Stimulated activated CD8-positive, alpha-beta memory T cell treated with anti-CD3 and anti-CD28 coated beads, Interleukin-2, amount 100 ng/mL, for 48 hours (primary cell): ENCODE measurements around the gene LMAN1L.

Experiments
- DNase-seq, 2 donors: peaks; one replicate each; pipeline ENCODE4 v3.0.0-alpha.2; 2020; ENCODE audit warnings: low read depth in 2 of 2

The LMAN1L gene

DNA sequence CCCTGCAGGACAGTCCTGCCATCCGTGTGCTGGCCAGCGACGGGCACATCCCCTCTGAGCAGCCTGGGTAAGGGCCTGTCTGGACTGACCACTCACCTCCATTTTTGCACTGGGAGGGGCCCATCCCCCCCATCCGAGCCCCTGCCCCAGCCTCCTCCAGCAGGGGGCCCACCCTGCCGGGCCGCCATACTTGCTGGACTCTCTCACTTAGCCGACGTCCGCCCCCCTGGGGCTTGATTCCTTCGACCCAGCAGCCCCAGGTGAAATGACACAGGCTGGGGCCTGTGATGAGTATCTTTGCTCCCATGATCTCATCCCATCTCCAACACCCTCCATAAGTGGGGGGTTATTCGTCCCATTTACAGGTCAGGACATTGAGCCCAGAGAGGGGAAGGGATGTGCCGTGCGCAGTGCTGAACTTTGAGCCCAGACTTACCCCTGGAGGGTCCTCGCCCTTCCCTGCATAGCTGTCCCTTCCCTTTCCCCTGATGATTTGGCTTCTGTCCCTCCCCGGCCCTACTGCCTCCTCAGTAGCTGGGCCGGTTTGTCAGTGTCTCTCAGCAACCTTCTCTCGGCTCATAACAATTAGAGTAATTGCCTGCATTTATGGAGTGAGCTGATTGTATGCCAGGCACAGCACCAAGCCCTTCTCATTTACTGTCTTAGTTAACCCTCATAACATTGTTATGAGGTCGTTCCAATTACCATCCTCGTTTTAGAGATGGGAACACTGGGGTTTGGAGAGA is 4.2 kb downstream of the LMAN1L start:
- DNase-seq: no peak

GRCh38 chr15:74817370-74817737 is 4.7 kb downstream of the LMAN1L start:
- no peak for DNase-seq

GRCh38 chr15:74820056-74820455 is 7.4 kb downstream of the LMAN1L start:
- no peak for DNase-seq

DNA sequence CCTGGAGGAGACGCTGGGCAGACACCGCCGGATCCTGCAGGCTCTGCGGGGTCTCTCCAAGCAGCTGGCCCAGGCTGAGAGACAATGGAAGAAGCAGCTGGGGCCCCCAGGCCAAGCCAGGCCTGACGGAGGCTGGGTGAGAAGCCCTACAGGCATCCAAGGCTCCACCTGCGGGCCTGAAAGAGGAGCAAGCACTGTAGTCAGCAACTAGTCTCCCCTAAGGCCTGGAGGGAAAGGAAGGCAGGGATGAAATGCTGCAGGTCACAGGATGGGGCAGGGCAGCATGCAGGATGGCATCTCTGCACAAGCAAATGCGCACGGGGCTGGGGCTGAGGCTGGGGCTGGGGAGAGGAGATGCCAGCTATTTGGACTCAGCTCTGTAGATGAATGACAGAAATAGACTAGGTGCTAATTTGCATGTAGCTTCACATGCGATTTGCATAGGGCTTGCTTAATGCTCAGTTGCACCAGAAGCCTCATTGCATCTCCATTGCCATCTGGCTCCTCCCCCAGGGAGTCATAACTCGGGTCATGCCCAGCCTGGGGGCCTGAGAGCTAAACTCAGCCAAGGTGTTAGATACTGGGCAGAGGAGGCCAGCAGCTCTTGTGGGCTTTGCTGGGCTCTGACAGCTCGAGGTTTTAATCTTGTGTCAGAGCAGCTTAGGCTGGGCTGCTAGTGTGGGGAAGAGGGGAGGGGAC is 8.6 kb downstream of the LMAN1L start:
- no peak for DNase-seq

DNA sequence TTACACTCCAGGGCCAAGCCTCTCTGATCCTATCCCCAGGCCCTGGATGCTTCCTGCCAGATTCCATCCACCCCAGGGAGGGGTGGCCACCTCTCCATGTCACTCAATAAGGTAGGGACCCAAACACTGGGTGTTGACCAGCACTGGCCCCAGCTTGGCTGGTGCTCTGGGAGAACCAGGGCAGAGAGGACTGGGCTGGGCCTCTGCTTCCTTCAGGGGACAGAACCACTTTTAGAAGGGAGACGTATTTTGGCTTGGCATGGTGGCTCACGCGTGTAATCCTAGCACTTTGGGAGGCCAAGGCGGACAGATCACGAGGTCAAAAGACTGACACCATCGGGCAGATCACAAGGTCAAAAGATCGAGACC is 9.1 kb downstream of the LMAN1L start:
- DNase-seq: no peak

DNA sequence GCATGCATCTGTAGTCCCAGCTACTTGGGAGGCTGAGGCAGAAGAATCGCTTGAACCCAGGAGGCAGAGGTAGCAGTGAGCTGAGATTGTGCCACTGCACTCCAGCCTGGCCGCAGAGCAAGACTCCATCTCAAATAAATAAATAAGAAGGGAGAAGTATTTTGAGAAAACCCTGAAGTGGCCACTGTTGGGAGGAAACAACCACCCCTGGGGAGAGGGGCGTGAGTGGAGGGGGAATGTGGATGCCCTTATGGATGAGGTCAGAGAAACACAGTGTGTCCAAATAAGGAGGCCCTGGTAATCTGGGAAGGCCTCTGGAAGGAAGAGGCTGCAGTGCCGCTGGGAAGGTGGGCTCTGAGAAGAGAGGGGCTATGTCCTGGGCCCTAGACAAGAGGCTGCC is 9.6 kb downstream of the LMAN1L start:
- DNase-seq: no peak

DNA sequence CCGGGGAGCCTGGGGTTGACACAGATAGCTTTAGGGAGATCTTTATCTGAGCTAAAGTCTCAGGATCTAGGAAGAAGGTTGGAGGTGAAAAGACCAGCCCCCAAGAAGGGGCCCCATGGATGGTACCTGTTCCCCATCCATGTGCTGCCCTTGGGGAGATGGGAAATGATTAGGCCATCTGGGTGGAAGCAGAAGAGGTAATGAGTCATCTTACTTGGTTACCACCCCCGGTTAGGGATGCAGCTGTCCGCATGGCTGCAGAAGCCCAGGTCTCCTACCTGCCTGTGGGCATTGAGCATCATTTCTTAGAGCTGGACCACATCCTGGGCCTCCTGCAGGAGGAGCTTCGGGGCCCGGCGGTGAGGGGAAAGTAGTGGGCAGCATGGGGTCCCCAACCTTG is 10.7 kb downstream of the LMAN1L start:
- no peak for DNase-seq

DNA sequence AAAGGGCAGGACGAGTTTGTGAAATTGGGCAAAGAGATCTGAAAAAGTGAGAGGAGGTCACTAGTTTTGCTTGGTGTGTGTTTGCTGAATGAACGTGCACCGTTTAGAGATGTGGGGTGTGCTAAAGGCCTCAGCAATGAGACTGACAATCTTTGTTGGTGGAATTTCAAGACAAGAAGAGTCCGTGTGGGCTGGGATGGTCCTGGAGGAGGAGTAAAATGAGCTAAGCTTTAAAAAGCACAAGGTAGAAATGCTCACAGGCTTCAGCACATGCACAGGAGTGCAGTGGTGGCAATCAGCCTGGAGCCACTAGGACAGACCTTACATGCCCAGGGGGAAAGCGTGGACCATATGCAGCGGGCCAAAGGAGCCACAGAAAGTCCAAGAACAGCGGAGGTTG is 12.3 kb downstream of the LMAN1L start:
- no peak for DNase-seq

GRCh38 chr15:74825866-74826265 is 13.2 kb downstream of the LMAN1L start:
- no peak for DNase-seq

GRCh38 chr15:74826364-74826819 is 13.8 kb downstream of the LMAN1L start, which contains the start of gene CPLX3:
CPLX3 (plus strand) TSS chr15:74826627; CDS start chr15:74826704, 77 bp downstream.
- DNase-seq: peak in 1 of 2 donors; percentile 22

DNA sequence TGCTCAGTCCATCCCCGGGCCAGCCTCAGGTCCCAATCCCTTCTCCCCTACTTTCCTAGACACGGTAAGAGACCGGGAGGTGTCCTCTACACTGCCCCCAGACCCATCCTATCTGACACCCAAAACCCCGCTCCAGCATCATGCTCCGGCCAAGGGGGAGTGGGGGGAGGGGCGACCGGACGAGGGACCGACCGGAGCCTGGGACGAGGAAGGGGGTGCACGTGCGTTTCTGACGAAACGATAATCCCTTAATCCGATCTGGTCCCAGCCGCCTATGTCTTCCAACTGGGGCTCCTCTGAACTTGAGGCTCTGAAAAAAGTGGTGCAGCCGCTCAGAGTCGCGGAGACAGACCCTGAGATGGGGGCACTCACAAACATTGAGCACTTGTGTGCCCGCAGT is 14.3 kb downstream of the LMAN1L start:
- no peak for DNase-seq

DNA sequence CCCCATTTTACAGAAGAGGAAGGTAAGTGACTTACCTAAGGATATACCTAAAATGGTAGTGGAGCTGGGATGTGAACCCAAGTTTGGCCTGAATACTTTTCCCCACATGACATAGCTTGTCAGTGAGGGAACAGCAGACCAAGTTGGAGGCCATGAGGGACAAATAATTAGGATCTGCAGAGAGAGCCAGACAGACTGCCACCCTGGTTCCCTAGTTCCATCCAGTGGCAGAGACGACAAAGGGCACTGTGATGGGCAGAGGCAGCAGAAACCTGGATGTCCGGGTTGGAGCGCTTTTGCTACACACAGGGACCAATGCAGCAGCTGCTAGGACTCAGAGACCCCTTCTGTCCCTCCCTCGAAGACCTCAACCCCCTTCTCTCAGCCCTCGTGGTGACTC is 15.0 kb downstream of the LMAN1L start:
- DNase-seq: no peak

DNA sequence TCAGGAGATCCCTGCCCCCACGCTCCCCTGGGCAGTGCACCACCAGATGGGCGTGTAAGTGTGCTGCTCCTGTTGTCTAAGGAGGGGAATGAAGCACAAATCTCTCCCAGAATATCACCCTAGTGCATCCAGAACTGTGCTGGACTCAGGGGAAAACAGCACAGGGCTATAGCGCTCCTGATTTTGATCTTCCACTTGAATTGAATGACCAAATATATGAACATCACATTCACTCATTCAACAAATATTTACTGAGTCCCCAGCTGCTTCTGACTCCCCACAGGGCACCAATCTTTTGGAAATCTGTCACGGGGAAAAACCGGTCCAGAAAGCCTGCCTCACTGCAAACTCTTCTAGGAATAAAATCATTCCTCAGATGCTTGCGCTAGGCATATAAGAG is 16.2 kb downstream of the LMAN1L start:
- DNase-seq: no peak

DNA sequence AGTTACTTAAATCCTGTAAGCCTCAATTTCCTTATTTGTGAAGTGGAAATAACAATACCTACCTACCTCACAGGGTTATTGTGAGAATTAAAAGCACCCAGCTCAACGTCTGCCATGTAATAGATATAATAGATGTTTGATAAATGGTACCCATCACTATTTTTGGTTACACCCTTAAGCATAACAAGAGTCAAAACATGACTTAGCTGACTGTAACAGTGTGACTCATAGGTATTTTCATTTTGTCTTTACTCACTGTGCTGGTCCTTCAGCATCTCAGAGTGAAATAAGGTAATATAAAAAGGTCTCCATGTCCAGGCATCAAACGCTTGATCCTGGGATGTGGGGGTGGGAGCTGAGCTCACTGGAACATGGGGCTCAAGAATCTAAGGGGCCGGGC is 16.9 kb downstream of the LMAN1L start:
- DNase-seq: no peak

- DNase-seq: no peak
Measured at GRCh38 chr15:74829991-74830390, 17.4 kb downstream of the LMAN1L start.

GRCh38 chr15:74830868-74831267 is 18.2 kb downstream of the LMAN1L start:
- DNase-seq: no peak

- DNase-seq: no peak
Measured at GRCh38 chr15:74831813-74832495, 19.3 kb downstream of the LMAN1L start.

DNA sequence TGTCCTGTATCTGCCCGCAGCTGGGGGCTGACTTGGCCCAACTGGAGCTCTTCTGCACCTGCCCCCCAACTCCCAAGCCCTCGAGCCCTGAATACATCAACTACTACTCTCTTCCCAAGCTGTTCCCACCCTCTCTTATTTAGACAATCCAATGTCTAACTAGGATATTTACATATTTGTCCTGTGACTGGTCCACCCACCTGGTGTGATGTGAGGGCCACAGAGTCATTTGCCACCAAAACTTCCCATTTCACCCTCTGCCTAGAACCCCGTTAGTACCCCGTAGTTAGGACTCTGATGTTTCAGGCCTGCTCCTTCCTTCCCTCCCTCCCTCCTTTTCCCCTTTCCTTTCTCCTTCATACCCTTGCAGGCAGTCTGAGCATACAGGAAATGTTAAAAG is 20.2 kb downstream of the LMAN1L start:
- no peak for DNase-seq

DNA sequence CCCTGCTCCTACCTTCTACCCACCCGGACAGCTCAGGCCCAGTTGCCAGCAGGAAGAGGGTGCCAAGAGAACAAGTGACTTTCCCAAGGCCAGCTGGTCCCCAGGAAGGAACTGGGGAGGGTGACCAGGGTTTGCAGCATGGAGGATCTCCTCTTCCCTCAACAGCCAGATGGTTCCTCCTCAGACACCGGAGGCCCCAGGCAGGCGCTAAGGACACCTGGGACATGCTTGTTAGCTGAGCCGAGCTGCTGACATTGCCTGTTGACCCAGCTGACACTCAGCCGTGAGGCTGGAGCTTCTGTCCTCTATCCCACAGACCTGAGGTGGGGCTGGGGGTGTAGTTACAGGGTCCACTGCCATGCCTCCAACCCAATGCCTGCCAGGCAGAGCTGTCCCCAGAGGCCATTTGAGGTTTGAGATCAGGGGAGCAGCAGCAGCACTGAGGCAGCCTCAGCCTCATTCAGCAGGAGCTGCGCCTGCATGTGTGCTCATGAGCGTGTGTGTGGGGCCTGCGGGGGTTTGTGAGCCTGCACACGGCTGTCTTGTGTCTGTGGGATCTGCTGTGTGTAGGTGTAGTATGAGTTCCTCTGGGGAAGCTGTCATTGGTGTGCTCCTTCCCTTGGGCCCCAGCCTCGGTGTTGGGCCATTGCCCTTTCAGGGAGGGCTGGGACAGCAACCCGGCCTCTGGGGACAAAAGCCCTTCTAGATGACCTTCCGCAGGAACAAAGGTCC is 20.9 kb downstream of the LMAN1L start:
- DNase-seq: no peak

DNA sequence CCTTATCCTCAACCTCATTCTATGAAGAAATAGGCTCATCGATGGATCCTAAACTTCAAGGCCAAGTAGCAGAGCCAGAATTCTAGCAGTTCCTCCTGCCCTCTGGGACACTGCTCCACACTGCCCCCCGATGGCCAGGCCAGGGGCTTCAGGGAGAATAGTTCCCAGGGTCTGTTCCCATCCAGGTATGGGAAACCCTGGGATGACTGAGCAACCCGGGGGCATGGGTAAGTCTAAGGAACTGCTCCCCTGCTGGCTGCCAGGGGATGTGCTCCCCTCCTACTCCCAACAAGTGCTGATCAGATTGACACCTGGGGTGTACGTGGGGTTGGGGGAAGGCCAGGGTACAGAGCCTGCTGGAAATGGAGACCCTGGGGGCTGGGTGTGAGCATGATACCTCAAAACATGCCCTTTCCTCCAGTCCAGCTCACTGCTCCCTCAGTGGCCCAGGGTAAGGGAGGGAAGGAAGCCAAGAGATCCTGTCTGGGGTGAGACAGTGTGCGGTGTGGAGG is 22.7 kb downstream of the LMAN1L start:
- peak in 1 of 2 donors; percentile 47 for DNase-seq

DNA sequence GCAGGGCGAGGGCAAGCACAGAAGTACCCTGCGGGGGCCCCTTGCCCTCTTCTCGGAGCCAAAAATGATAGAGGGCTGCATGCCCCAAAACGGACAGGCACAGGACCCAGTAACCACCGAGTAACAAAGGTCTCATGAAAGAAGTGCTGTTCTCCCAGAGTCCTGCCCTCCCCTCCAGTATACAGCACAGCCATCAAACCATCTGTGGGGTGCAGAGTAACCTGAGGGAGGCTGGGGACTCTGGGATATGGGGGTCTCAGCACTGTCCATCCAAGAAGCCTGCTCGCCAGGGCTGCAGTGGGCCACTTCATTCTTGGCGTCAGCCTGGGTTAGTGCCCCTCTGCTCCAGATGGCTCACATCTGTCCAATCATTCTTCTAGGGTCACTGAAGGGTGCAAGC is 24.2 kb downstream of the LMAN1L start:
- DNase-seq: no peak
